HL-60 (cell line): ENCODE results near the gene RPS6KA3.

Source experiments
- DNase-seq, 2 experiments: peaks; one replicate each; pipeline ENCODE4 v3.0.0-alpha.2; 2010 to 2020; ENCODE audit warnings: low read depth in 1 of 2, low spot score in 1 of 2
- H3K27ac ChIP-seq: fragments of 250-450 bp; sonication (Bioruptor Pico); replicated peaks from 2 replicates; pipeline ENCODE4 v1.5.1; 2020; ENCODE audit warnings: mild to moderate bottlenecking, moderate library complexity
- H3K27me3 ChIP-seq: fragments of 250-450 bp; sonication (Bioruptor Pico); 2 replicates; pipeline ENCODE4 v1.5.1; 2021; ENCODE audit warnings: mild to moderate bottlenecking, moderate library complexity; ENCODE audit not compliant: insufficient read depth, poor library complexity, severe bottlenecking
- H3K4me3 ChIP-seq: replicated peaks from 2 replicates; pipeline ENCODE4 v1.5.1; 2011; ENCODE audit warnings: mild to moderate bottlenecking, control low read depth, low read length; ENCODE audit not compliant: insufficient read depth
- GABPA ChIP-seq: IDR thresholded peaks from 2 replicates; pipeline ENCODE4 v1.6.1; 2012; ENCODE audit warnings: low read depth
- POLR2AphosphoS5 ChIP-seq: IDR thresholded peaks from 2 replicates; pipeline ENCODE4 v1.6.1; 2012; ENCODE audit warnings: low read depth
- SPI1 ChIP-seq: IDR thresholded peaks from 2 replicates; pipeline ENCODE4 v1.6.1; 2012; ENCODE audit warnings: low read depth, mild to moderate bottlenecking, borderline replicate concordance
- TF ChIP-seq, protein P1 (sequence below): IDR thresholded peaks from 2 replicates; pipeline ENCODE4 v1.6.1; 2012; ENCODE audit warnings: low read depth; ENCODE audit not compliant: insufficient replicate concordance
- TF ChIP-seq, protein P2 (sequence below): IDR thresholded peaks from one replicate; pipeline ENCODE4 v1.5.1; 2011; ENCODE audit warnings: low read length, control low read depth, inconsistent platforms; ENCODE audit not compliant: insufficient read depth

The RPS6KA3 gene

DNA sequence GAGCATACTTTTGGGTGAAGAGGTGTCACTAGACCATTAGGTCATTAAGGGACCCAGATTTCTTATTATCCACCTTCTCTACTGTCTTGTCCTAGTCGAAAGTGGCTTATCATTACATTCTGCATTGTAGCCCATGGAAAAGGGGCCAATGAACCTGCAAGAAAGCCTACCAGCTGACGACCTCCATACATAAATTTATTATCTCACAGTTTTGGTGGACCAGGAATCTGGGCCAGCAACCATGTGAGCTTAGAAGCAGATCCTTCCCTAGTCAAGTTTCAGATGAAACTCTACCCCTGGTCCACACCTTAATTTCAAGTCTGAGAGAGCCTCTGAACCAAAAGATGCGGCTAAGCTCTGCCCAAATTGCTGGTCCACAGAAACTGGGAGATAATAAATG is 37.6 kb downstream of the RPS6KA3 start:
- TF ChIP-seq, protein P1, sequence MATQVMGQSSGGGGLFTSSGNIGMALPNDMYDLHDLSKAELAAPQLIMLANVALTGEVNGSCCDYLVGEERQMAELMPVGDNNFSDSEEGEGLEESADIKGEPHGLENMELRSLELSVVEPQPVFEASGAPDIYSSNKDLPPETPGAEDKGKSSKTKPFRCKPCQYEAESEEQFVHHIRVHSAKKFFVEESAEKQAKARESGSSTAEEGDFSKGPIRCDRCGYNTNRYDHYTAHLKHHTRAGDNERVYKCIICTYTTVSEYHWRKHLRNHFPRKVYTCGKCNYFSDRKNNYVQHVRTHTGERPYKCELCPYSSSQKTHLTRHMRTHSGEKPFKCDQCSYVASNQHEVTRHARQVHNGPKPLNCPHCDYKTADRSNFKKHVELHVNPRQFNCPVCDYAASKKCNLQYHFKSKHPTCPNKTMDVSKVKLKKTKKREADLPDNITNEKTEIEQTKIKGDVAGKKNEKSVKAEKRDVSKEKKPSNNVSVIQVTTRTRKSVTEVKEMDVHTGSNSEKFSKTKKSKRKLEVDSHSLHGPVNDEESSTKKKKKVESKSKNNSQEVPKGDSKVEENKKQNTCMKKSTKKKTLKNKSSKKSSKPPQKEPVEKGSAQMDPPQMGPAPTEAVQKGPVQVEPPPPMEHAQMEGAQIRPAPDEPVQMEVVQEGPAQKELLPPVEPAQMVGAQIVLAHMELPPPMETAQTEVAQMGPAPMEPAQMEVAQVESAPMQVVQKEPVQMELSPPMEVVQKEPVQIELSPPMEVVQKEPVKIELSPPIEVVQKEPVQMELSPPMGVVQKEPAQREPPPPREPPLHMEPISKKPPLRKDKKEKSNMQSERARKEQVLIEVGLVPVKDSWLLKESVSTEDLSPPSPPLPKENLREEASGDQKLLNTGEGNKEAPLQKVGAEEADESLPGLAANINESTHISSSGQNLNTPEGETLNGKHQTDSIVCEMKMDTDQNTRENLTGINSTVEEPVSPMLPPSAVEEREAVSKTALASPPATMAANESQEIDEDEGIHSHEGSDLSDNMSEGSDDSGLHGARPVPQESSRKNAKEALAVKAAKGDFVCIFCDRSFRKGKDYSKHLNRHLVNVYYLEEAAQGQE: no peak
- TF ChIP-seq GABPA: no peak
- TF ChIP-seq SPI1: no peak
- TF ChIP-seq, protein P2, sequence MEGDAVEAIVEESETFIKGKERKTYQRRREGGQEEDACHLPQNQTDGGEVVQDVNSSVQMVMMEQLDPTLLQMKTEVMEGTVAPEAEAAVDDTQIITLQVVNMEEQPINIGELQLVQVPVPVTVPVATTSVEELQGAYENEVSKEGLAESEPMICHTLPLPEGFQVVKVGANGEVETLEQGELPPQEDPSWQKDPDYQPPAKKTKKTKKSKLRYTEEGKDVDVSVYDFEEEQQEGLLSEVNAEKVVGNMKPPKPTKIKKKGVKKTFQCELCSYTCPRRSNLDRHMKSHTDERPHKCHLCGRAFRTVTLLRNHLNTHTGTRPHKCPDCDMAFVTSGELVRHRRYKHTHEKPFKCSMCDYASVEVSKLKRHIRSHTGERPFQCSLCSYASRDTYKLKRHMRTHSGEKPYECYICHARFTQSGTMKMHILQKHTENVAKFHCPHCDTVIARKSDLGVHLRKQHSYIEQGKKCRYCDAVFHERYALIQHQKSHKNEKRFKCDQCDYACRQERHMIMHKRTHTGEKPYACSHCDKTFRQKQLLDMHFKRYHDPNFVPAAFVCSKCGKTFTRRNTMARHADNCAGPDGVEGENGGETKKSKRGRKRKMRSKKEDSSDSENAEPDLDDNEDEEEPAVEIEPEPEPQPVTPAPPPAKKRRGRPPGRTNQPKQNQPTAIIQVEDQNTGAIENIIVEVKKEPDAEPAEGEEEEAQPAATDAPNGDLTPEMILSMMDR: no peak
- no peak for TF ChIP-seq POLR2AphosphoS5
- no peak overlapping the region for H3K27ac ChIP-seq
- H3K4me3 ChIP-seq: no peak overlapping the region
- H3K27me3 ChIP-seq: no peaks in the 10 kb centered on the region
- no peak for DNase-seq

DNA sequence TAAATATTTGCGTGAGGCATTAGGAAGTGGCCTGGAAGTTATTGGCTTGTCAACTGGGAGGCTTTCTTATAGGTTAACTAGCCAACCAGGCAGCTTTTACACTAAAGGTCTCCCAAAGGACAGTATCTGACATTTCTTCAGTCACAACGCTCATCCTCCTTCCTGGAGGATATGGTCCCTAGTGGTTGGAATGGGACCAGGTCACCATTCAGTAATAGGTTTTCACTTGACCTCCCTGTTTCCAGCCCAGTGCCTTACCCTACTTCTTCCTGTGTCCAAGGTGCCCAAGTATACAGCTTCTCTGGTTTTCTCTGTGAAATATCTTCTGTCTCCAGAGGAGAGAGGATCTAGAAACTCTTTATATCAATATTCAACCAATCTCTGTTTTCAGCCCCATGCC is 38.5 kb downstream of the RPS6KA3 start:
- TF ChIP-seq SPI1 (no peak), GABPA (no peak)
- TF ChIP-seq, protein P2: no peak
- TF ChIP-seq, protein P1: no peak
- Histone ChIP-seq H3K27me3 (no peaks in the 10 kb centered on the region), H3K27ac (no peak overlapping the region), H3K4me3 (no peak overlapping the region)
- no peak for DNase-seq

DNA sequence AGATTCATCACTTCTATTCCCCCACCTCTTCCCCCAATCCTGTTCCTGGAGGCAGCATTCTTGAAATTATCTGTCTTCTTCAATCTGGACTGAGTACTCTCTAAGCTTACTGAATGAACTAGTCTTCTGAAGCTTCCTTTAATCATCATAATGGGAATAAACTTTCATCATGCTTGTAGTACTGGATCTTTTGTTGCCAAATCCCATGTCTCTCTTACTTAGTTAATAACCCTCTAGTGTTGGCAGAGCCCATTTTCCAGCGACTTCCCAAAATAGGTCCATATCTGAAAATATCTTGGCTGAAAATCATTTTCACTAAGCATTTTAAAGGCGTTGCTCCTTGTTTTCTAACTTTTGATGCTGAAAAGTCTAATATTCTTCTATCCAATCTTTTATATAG is 39.6 kb downstream of the RPS6KA3 start:
- no peak overlapping the region for H3K4me3 ChIP-seq
- TF ChIP-seq, protein P1: no peak
- no peak for TF ChIP-seq SPI1
- TF ChIP-seq, protein P2: no peak
- no peak for TF ChIP-seq POLR2AphosphoS5
- TF ChIP-seq GABPA: no peak
- no peaks in the 10 kb centered on the region for H3K27me3 ChIP-seq
- DNase-seq: no peak
- no peak overlapping the region for H3K27ac ChIP-seq
